ENCODE data around the gene TBPL1. TPM values are rescaled to one million over a fixed set of nuclear protein-coding genes. Genes with fewer than 3 reads are reported as not detected.
"Not testable (repeated sequence)": the region's sequence is repeated elsewhere in the genome, so short reads cannot be mapped to it uniquely, and the experiment has no call there.

The TBPL1 gene
- total RNA-seq, 1 experiment from 2014 or later, result 13.0 TPM

- peak; percentile 17 for DNase-seq (ENCODE audit: low spot score)
Measured at GRCh38 chr6:133953634-133954415, 801 bp downstream of the TBPL1 start.

GRCh38 chr6:133954657-133955576 is 1.9 kb downstream of the TBPL1 start:
- no peak for DNase-seq (ENCODE audit: low spot score)

- no peak for DNase-seq (ENCODE audit: low spot score)
Measured at GRCh38 chr6:133955582-133956415, 2.8 kb downstream of the TBPL1 start.

- DNase-seq (ENCODE audit: low spot score), result no peak
Measured at GRCh38 chr6:133956416-133957049, 3.5 kb downstream of the TBPL1 start.

DNA sequence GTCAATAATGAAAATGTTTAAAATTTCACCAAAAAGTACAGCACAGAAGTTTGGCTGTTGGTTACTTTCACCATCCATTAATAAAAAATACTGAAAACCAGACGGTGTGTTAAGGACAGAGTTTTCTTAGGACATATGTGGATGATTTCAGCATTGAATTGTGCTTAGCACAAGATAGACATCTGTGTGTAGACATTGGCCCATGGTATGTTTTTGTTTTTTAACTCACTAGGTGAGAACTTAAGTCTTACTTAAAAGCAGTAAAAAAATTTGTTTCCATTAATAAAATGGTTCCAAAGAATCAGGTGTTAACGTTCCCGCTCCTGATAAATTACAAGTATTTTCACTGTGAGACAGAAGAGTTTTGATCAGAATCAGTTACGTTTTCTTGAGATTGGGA is 4.2 kb downstream of the TBPL1 start:
- DNase-seq (ENCODE audit: low spot score), result no peak

DNA sequence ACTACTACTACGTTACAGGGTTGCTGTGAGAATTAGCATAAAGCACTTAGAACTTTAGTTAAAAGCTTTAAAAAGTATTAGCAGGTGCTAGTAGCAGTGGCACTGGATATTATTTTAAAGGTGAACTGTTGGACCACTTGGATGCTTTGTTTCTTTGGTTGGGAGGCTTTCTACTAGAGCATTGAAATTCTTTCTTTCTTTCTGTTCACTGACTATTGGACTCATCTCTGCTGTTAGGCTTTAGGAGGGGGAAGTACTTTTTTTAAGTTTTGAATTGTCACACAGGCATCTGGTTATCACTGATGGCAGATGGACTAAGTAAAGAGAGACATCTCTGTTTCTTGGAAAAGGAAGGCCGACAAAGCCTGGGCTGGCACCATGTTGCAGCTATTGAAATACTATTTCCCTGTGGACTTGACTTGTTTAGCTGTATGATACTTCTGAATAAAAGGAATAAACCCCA is 4.8 kb downstream of the TBPL1 start:
- DNase-seq (ENCODE audit: low spot score), result no peak

DNA sequence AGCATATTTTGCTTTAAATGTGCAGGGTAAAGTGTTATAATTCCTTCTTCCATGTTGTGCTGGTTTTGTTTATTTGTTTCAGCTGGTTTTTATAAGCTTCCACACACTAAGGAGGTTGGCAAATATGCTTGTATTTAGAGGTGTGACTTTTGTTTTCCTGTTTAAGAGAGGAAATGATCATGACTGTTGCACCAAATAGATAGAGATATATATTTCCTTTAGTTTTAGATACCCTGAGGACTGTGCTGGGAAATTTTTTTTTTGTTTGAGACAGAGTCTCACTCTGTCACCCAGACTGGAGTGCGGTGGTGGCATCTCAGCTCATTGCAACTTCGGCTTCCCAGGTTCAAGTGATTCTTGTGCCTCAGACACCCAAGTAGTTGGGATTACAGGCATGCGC is 5.8 kb downstream of the TBPL1 start:
- no peak for DNase-seq (ENCODE audit: low spot score)

GRCh38 chr6:133959667-133960368 is 6.8 kb downstream of the TBPL1 start:
- DNase-seq (ENCODE audit: low spot score), result peak; percentile 73

GRCh38 chr6:133961831-133962230 is 8.8 kb downstream of the TBPL1 start:
- DNase-seq (ENCODE audit: low spot score), result no peak

GRCh38 chr6:133964052-133964451 is 11.0 kb downstream of the TBPL1 start:
- DNase-seq (ENCODE audit: low spot score), result no peak

- no peak for DNase-seq (ENCODE audit: low spot score)
Measured at GRCh38 chr6:133964702-133965101, 11.7 kb downstream of the TBPL1 start.

DNA sequence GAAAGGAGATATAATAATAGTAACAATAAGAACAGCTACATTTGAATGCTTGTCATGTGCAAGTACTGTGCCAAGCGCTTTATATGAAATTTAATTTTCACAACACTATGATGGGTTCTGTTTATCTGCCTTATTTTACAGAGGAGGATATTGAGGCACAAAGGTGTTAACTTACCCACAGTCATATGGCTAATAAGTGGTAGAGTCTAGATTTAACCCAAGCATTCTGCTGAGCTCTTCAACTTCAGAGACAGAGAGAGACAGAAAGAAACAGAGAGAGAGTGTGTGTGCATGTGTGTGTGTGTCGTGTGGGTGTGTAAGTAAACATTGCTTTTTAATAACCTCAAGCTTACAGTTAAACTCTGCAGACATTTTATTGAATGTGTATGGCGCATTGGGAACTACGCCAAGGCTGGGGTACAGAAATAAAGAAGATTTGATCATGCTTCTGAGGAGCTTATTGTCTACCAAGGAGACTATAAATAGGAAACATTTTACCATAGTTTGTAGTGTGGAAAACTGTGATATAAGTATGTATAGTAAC is 12.9 kb downstream of the TBPL1 start:
- no peak for DNase-seq (ENCODE audit: low spot score)

- DNase-seq (ENCODE audit: low spot score), result no peak
Measured at GRCh38 chr6:133966654-133967329, 13.8 kb downstream of the TBPL1 start.

DNA sequence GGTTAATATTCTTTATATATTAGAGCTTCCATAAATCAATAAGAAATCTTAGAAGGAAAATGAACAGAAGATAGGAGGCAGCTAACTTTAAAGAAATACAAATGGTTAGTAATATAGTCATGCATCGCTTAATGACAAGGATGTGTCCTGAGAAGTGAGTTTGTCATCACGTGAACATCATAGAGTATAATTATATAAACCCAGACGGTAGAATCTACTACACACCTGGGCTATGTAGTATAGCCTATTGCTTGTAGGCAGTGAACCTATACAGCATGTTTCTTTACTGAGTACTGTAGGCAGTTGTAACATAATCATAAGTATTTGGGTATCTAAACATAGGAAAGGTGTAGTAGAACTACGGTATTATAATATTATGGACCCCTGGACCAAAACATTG is 14.3 kb downstream of the TBPL1 start:
- no peak for DNase-seq (ENCODE audit: low spot score)

DNA sequence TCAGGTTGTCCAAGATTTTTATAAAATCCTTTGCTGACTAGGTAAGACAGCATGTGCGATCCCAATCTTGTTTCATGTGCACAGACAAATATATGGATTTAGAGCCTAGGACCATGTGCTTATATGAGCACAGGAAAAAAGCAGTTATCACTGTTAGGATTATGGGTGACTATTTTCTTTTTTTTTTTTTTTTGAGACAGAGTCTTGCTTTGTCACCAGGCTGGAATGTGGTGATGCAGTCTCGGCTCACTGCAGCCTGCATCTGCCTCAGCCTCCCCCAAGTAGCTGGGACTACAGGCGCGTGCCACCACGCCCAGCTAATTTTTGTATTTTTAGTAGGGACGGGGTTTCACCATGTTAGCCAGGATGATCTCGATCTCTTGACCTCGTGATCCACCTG is 14.8 kb downstream of the TBPL1 start:
- DNase-seq (ENCODE audit: low spot score), result not testable (repeated sequence)

GRCh38 chr6:133969285-133969920 is 16.4 kb downstream of the TBPL1 start:
- DNase-seq (ENCODE audit: low spot score), result no peak

- no peak for DNase-seq (ENCODE audit: low spot score)
Measured at GRCh38 chr6:133969921-133970295, 16.9 kb downstream of the TBPL1 start.

DNA sequence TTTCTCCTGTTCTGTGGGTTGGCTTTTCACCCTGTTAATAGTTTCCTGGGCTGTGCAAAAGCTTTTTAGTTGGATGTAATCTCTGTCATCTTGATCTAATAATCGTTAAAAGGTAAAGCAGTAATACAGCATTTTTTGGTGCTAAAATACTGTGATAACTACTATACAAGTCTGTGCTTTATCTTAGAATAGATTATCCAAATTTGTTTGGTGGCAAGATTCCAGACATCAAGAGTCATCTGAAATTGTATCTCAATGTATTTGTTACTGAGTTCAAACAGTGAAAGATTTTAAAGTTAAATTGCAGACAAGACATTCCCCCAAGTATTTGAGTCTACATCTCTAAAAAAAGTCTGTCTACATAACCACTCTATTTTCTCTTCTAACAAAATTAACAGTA is 18.8 kb downstream of the TBPL1 start:
- DNase-seq (ENCODE audit: low spot score), result no peak

DNA sequence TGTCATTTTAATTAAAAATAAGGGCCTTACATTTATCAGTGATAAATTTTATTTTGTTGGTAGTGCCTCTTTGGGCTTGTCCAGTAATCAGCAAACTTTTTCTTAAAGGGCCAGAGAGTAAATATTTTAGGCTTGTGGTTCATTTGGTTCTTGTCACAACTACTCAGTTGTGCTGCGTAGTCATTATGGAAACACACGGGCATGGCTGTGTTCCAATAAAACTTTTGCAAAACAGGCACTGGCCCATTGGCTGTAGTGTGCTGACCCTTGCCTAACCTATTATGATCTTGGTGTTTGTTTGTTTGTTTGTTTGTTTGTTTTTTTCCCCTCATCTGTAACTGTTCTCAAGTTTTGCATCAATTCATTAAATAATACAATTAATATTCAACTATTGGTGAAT is 19.4 kb downstream of the TBPL1 start:
- no peak for DNase-seq (ENCODE audit: low spot score)
